HepG2 (cell line): Measurements from ENCODE around the gene ZNF581. TPM values are rescaled to one million over a fixed set of nuclear protein-coding genes. Genes with fewer than 3 reads are reported as not detected.

ENCODE experiments used
- ARNT2 ChIP-seq: sonication (generic); formaldehyde crosslinking; IDR thresholded peaks from 2 replicates; pipeline ENCODE4 v1.8.0; 2022; ENCODE audit warnings: mild to moderate bottlenecking, low read depth, missing genetic modification reagents, moderate library complexity
- CEBPB ChIP-seq: IDR thresholded peaks from 2 replicates; pipeline ENCODE4 v1.6.1; 2011; ENCODE audit warnings: low read depth, low read length, improper control_type of control experiment, borderline replicate concordance
- ESRRA ChIP-seq: sonication (generic); formaldehyde crosslinking; IDR thresholded peaks from 2 replicates; pipeline ENCODE4 v1.5.1; 2020; ENCODE audit warnings: mild to moderate bottlenecking, low read depth, missing genetic modification reagents
- HNRNPK ChIP-seq: fragments of 200-400 bp; formaldehyde crosslinking; IDR thresholded peaks from 2 replicates; pipeline ENCODE4 v1.6.1; 2018; ENCODE audit warnings: low read length, low read depth, moderate library complexity, mild to moderate bottlenecking; ENCODE audit not compliant: poor library complexity, severe bottlenecking
- NCOA1 ChIP-seq: sonication (generic); formaldehyde crosslinking; IDR thresholded peaks from 2 replicates; pipeline ENCODE4 v1.9.0; 2021; ENCODE audit warnings: missing genetic modification reagents
- POGZ ChIP-seq: sonication (generic); formaldehyde crosslinking; IDR thresholded peaks from 2 replicates; pipeline ENCODE4 v1.4.0; 2020; ENCODE audit warnings: mild to moderate bottlenecking, missing genetic modification reagents
- SIX1 ChIP-seq: sonication (generic); formaldehyde crosslinking; IDR thresholded peaks from 2 replicates; pipeline ENCODE4 v1.4.0; 2020; ENCODE audit warnings: missing genetic modification reagents, borderline replicate concordance
- ZNF292 ChIP-seq: sonication (generic); formaldehyde crosslinking; IDR thresholded peaks from 2 replicates; pipeline ENCODE4 v1.8.1; 2022; ENCODE audit warnings: mild to moderate bottlenecking, low read depth, missing genetic modification reagents, borderline replicate concordance
- ZNF34 ChIP-seq: sonication (generic); formaldehyde crosslinking; IDR thresholded peaks from 2 replicates; pipeline ENCODE4 v1.4.0; 2020; ENCODE audit warnings: mild to moderate bottlenecking, missing genetic modification reagents, borderline replicate concordance
- ZNF720 ChIP-seq: sonication (generic); formaldehyde crosslinking; IDR thresholded peaks from 2 replicates; pipeline ENCODE4 v1.4.0; 2020; ENCODE audit warnings: missing genetic modification reagents
- polyA plus RNA-seq, 8 experiments: library from polyadenylated mRNA; depleted of rRNA in 3 of 8; stranded (reverse) in 7 of 8; unstranded in 1 of 8; fragments of >200 nt; fragmentation: Illumina TruSeq in 4 of 8; extraction: Trizol in 4 of 8; gene quantifications; 2 replicates each; pipeline versions ENCODE4 v1.2.1 to v1.2.3, GENCODE V29; 2011 to 2016; ENCODE audit warnings: low read depth in 4 of 8, missing spikeins in 1 of 8, mixed read lengths in 1 of 8; ENCODE audit not compliant: insufficient read depth in 1 of 8
- total RNA-seq, 5 experiments: library from RNA; depleted of rRNA; stranded (reverse); fragments of >200 nt; fragmentation: Illumina TruSeq; extraction: Trizol; gene quantifications; 2 replicates each; pipeline ENCODE4 v1.2.3, GENCODE V29; 2016; ENCODE audit warnings: low read depth in 1 of 5
- TF ChIP-seq, protein P1 (sequence below), 2 experiments: fragments of 450-650 bp in 1 of 2; sonication (generic) in 1 of 2; formaldehyde crosslinking in 1 of 2; IDR thresholded peaks; 2 replicates each; pipeline versions ENCODE4 v1.6.1 to v1.8.0; 2016 to 2022; ENCODE audit warnings: antibody characterized with exemption in 1 of 2, mild to moderate bottlenecking in 1 of 2, missing genetic modification reagents in 1 of 2
- TF ChIP-seq, protein P2 (sequence below): sonication (generic); formaldehyde crosslinking; IDR thresholded peaks from 2 replicates; pipeline ENCODE4 v1.5.1; 2020; ENCODE audit warnings: missing genetic modification reagents, mild to moderate bottlenecking, borderline replicate concordance
- TF ChIP-seq, protein P3 (sequence below): sonication (generic); formaldehyde crosslinking; IDR thresholded peaks from 2 replicates; pipeline ENCODE4 v1.4.0; 2020; ENCODE audit warnings: missing genetic modification reagents, borderline replicate concordance

Gene ZNF581
- total and polyA plus RNA-seq, 2 of the 13 experiments (the other 11 are each of a cell fraction or from before 2014, with no cell fraction given) = 19.6 to 49.5 TPM

DNA sequence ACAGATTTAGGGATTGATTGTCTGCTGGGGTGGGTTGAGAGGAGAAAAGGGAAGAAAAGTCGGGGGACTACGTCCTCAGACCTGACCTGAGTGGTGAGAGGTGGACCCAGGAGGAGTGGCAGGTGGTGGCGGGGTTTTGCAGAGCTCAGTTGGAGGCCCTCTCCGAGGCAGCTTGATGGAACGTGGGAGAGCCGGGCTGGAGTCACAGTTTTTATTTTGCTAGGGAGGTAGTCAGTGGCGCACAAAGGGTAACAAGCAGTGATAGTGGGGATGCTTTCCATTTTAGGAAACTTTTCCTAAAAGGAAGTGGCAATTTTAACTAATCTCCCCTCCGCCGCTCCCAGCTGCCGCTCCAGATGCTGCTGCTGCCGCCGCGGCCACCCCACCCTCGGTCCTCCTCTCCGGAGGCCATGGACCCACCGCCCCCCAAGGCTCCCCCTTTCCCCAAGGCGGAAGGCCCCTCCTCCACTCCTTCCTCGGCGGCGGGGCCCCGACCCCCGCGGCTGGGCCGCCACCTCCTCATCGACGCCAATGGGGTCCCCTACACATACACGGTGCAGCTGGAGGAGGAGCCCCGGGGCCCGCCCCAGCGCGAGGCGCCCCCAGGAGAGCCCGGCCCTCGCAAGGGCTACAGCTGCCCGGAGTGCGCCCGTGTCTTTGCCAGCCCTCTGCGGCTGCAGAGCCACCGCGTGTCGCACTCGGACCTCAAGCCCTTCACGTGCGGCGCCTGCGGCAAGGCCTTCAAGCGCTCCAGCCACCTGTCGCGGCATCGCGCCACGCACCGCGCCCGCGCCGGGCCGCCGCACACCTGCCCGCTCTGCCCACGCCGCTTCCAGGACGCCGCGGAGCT, 1.1 kb upstream of the ZNF581 start (continued):
- TF ChIP-seq, protein P1, sequence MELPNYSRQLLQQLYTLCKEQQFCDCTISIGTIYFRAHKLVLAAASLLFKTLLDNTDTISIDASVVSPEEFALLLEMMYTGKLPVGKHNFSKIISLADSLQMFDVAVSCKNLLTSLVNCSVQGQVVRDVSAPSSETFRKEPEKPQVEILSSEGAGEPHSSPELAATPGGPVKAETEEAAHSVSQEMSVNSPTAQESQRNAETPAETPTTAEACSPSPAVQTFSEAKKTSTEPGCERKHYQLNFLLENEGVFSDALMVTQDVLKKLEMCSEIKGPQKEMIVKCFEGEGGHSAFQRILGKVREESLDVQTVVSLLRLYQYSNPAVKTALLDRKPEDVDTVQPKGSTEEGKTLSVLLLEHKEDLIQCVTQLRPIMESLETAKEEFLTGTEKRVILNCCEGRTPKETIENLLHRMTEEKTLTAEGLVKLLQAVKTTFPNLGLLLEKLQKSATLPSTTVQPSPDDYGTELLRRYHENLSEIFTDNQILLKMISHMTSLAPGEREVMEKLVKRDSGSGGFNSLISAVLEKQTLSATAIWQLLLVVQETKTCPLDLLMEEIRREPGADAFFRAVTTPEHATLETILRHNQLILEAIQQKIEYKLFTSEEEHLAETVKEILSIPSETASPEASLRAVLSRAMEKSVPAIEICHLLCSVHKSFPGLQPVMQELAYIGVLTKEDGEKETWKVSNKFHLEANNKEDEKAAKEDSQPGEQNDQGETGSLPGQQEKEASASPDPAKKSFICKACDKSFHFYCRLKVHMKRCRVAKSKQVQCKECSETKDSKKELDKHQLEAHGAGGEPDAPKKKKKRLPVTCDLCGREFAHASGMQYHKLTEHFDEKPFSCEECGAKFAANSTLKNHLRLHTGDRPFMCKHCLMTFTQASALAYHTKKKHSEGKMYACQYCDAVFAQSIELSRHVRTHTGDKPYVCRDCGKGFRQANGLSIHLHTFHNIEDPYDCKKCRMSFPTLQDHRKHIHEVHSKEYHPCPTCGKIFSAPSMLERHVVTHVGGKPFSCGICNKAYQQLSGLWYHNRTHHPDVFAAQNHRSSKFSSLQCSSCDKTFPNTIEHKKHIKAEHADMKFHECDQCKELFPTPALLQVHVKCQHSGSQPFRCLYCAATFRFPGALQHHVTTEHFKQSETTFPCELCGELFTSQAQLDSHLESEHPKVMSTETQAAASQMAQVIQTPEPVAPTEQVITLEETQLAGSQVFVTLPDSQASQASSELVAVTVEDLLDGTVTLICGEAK (IDR thresholded peaks at IDR 0.05) = no peak
- TF ChIP-seq, protein P1 (CRISPR knock-in tag; IDR thresholded peaks at IDR 0.05) = peak; percentile 61; the same call in 1 of the 2 replicates
- TF ChIP-seq, protein P2, sequence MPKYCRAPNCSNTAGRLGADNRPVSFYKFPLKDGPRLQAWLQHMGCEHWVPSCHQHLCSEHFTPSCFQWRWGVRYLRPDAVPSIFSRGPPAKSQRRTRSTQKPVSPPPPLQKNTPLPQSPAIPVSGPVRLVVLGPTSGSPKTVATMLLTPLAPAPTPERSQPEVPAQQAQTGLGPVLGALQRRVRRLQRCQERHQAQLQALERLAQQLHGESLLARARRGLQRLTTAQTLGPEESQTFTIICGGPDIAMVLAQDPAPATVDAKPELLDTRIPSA = no peak
- TF ChIP-seq ESRRA (CRISPR knock-in tag) = no peak
- TF ChIP-seq CEBPB = no peak
- TF ChIP-seq, protein P3, sequence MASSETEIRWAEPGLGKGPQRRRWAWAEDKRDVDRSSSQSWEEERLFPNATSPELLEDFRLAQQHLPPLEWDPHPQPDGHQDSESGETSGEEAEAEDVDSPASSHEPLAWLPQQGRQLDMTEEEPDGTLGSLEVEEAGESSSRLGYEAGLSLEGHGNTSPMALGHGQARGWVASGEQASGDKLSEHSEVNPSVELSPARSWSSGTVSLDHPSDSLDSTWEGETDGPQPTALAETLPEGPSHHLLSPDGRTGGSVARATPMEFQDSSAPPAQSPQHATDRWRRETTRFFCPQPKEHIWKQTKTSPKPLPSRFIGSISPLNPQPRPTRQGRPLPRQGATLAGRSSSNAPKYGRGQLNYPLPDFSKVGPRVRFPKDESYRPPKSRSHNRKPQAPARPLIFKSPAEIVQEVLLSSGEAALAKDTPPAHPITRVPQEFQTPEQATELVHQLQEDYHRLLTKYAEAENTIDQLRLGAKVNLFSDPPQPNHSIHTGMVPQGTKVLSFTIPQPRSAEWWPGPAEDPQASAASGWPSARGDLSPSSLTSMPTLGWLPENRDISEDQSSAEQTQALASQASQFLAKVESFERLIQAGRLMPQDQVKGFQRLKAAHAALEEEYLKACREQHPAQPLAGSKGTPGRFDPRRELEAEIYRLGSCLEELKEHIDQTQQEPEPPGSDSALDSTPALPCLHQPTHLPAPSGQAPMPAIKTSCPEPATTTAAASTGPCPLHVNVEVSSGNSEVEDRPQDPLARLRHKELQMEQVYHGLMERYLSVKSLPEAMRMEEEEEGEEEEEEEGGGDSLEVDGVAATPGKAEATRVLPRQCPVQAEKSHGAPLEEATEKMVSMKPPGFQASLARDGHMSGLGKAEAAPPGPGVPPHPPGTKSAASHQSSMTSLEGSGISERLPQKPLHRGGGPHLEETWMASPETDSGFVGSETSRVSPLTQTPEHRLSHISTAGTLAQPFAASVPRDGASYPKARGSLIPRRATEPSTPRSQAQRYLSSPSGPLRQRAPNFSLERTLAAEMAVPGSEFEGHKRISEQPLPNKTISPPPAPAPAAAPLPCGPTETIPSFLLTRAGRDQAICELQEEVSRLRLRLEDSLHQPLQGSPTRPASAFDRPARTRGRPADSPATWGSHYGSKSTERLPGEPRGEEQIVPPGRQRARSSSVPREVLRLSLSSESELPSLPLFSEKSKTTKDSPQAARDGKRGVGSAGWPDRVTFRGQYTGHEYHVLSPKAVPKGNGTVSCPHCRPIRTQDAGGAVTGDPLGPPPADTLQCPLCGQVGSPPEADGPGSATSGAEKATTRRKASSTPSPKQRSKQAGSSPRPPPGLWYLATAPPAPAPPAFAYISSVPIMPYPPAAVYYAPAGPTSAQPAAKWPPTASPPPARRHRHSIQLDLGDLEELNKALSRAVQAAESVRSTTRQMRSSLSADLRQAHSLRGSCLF = no peak
- TF ChIP-seq ARNT2 (CRISPR knock-in tag) = 0 out of 2 replicates have a peak, but pooled peaks have one; percentile 15
- no peak for TF ChIP-seq ZNF720 (CRISPR knock-in tag)
- TF ChIP-seq ZNF34 (CRISPR knock-in tag) = no peak
- peak; percentile 27 for TF ChIP-seq HNRNPK
- no peak for TF ChIP-seq SIX1 (CRISPR knock-in tag)
- TF ChIP-seq POGZ = no peak
- no peak for TF ChIP-seq NCOA1 (CRISPR knock-in tag)
- no peak for TF ChIP-seq ZNF292 (CRISPR knock-in tag)
